Activated CD8-positive, alpha-beta T cell treated with anti-CD3 and anti-CD28 coated beads, Interleukin-2, amount 10 ng/mL, durations not matched to agents 7 days and 5 days (primary cell): Measurements from ENCODE around the gene IFNL1. TPM values are rescaled to one million over a fixed set of nuclear protein-coding genes. Genes with fewer than 3 reads are reported as not detected.

ENCODE experiments used
- ATAC-seq: fragments of 150-1000 bp; cut with Tn5 transposase; one replicate; pipeline ENCODE4 v1.10.0; 2021; ENCODE audit warnings: moderate library complexity
- CTCF ChIA-PET: fragments of 350-600 bp; sonication (Branson Sonifier 250); formaldehyde crosslinking; loops from one replicate; lab custom pipeline; 2021; ENCODE audit warnings: antibody characterized with exemption; lab: Charles Lee
- POLR2A ChIA-PET: fragments of 350-600 bp; sonication (Branson Sonifier 250); formaldehyde crosslinking; loops from one replicate; lab custom pipeline; 2021; ENCODE audit warnings: antibody characterized with exemption; lab: Charles Lee
- DNase-seq: peaks from one replicate; pipeline ENCODE4 v3.0.0-alpha.2; 2020
- H3K27ac Mint-ChIP-seq: one replicate; pipeline ENCODE4 v1.8.0; 2021; ENCODE audit warnings: mild to moderate bottlenecking, mixed read lengths
- H3K27me3 Mint-ChIP-seq: one replicate; pipeline ENCODE4 v1.8.0; 2021; ENCODE audit warnings: low read depth, mixed read lengths
- H3K36me3 Mint-ChIP-seq: one replicate; pipeline ENCODE4 v1.8.0; 2021; ENCODE audit warnings: low read depth, mixed read lengths
- H3K4me1 Mint-ChIP-seq: one replicate; pipeline ENCODE4 v1.8.0; 2021; ENCODE audit warnings: low read depth, mixed read lengths
- H3K4me3 Mint-ChIP-seq: one replicate; pipeline ENCODE4 v1.8.0; 2021; ENCODE audit warnings: mild to moderate bottlenecking, mixed read lengths
- H3K9me3 Mint-ChIP-seq: one replicate; pipeline ENCODE4 v1.8.0; 2022; ENCODE audit warnings: mixed read lengths; ENCODE audit not compliant: insufficient read depth
- total RNA-seq, 2 experiments: library from RNA; stranded (reverse); gene quantifications; one replicate each; pipeline ENCODE4 v1.2.3, GENCODE V29; 2021

IFNL1 gene
- total RNA-seq, 2 experiments from 2014 or later = 0.29 TPM; not detected in 1

DNA sequence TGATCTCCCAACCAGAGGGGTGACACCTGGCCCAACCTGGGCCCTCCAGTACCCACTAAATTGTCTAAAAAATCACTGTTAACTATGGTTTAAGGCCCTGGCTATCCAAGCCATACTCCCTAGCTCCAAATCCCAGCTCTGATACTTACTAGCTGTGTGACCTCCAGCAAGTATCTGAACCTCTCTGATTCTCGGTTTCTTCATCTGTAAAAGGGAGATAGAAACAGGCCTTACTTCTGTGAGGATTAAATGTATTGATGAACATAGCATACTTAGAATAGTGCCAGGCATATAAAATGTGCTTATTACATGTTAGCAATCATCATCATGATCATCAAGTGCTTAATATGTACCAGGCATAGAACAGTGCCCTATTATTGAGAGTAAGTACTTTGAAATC is 19.7 kb downstream of the IFNL1 start:
- H3K36me3 Mint-ChIP-seq = peaks cover 27% of the 10 kb centered on the region
- DNase-seq (no peak), ATAC-seq (no peak)
- H3K27me3 Mint-ChIP-seq = no peaks in the 10 kb centered on the region
- peaks cover 17% of the 10 kb centered on the region for H3K4me1 Mint-ChIP-seq
- no peaks in the 10 kb centered on the region for H3K9me3 Mint-ChIP-seq
- no peak overlapping the region for H3K4me3 Mint-ChIP-seq
- ChIA-PET POLR2A (no interaction called here), CTCF (no interaction called here)
- H3K27ac Mint-ChIP-seq = no peak overlapping the region

DNA sequence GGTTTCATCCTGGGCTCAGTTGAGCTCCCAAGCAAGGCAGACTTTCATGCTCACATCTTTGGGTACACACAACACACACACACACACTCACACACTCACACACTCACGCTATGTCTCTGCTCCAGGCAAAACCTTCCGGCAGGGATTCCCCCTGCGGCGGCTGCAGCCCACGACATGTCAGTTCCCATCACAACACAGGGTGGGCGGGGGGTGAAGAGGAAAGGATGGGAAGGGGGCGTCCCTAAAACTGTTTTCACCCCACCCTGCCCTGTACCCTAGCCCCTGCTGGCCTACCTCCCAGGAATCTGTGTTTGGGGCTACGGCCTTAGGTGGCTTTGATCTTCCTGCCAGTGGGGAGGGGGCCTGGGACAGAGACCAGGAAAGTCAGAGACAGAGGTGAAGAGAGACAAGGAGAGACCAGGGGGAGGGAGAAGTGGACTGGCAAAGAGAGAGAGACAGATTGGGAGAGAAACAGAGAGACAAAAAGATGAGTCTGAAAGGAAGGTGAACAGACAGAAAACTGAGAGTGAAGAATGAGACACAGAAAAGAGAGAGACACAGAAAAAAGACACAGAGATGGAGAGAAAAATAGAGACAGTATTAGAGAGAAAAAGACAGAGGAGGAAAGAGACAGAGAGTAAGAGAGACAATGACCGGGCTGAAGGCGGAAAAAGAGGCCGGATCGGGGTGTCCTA is 20.6 kb downstream of the IFNL1 start:
- no peak overlapping the region for H3K27ac Mint-ChIP-seq
- no peak overlapping the region for H3K4me3 Mint-ChIP-seq
- H3K27me3 Mint-ChIP-seq = peaks cover 8% of the 10 kb centered on the region
- peaks cover 23% of the 10 kb centered on the region for H3K4me1 Mint-ChIP-seq
- CTCF ChIA-PET = no interaction called here
- no peaks in the 10 kb centered on the region for H3K9me3 Mint-ChIP-seq
- peaks cover 23% of the 10 kb centered on the region for H3K36me3 Mint-ChIP-seq
- ATAC-seq = no peak
- POLR2A ChIA-PET = no interaction called here
- no peak for DNase-seq

DNA sequence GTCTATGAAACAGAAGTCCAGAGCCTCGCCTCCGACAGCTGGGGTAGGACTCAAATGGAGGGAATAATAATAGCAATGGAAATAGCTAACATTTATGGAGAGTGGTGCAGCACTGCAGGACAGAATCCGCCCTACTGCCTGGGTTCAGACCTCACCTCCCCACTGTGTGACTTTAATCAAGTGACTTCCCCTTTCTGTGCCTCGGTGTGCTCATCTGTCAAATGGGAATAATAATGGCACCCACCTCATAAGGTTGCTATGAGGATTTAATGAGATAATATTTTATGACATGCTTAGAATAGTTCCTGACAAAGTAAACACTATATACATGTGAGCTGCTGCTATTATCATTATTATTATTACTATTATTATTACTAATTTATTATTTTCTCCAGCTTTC is 21.3 kb downstream of the IFNL1 start:
- Mint-ChIP-seq H3K9me3 (no peaks in the 10 kb centered on the region), H3K4me3 (no peak overlapping the region), H3K27me3 (peaks cover 9% of the 10 kb centered on the region), H3K36me3 (peaks cover 22% of the 10 kb centered on the region), H3K27ac (no peak overlapping the region), H3K4me1 (peaks cover 20% of the 10 kb centered on the region)
- no peak for ATAC-seq
- no peak for DNase-seq
- POLR2A ChIA-PET = no interaction called here
- CTCF ChIA-PET = no interaction called here

DNA sequence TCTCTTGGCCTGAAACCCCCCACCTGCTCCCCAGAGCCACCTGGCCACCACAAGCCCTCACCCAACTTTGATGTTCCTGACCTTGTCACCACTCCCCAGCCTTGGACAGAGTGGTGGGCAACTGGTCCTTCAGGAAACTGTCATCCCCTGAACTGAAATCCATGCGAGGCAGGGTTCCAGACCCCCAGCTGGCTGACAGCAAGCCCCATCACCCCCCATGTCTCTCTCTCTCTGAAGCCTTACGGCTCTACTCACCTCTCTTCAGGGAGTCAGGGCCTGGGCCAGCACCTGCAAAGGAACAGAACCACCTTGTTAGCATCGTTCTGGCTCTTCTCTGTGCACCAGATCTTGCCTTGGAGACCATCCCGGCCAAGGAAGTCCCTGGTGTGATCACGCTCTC is 21.9 kb downstream of the IFNL1 start:
- POLR2A ChIA-PET = no interaction called here
- Mint-ChIP-seq H3K9me3 (no peaks in the 10 kb centered on the region), H3K4me1 (peaks cover 25% of the 10 kb centered on the region), H3K27ac (no peak overlapping the region), H3K36me3 (peaks cover 22% of the 10 kb centered on the region), H3K27me3 (peaks cover 9% of the 10 kb centered on the region), H3K4me3 (no peak overlapping the region)
- DNase-seq (no peak), ATAC-seq (no peak)
- CTCF ChIA-PET = no interaction called here

DNA sequence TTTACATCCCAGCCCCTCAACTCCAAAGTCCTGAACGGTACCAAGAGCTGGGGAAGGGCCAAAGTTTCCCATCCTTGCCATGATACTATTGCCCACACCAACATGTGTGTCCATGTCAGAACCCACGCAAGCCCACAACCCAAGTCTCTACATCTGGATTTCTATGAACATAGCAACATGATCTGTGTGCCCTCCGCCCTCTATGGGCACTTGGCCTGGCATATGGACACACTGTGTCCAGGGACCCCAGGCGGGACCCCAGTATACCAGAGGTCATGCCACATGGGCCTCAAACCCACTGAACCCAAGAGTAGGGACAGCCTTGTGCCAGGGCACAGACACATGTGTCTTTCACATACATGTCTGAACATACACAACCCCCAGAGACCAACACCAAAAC is 22.5 kb downstream of the IFNL1 start:
- Mint-ChIP-seq H3K9me3 (no peaks in the 10 kb centered on the region), H3K36me3 (peaks cover 18% of the 10 kb centered on the region), H3K4me3 (no peak overlapping the region), H3K4me1 (peaks cover 27% of the 10 kb centered on the region), H3K27me3 (peaks cover 9% of the 10 kb centered on the region), H3K27ac (no peak overlapping the region)
- CTCF ChIA-PET = no interaction called here
- no peak for DNase-seq
- POLR2A ChIA-PET = no interaction called here
- ATAC-seq = no peak

DNA sequence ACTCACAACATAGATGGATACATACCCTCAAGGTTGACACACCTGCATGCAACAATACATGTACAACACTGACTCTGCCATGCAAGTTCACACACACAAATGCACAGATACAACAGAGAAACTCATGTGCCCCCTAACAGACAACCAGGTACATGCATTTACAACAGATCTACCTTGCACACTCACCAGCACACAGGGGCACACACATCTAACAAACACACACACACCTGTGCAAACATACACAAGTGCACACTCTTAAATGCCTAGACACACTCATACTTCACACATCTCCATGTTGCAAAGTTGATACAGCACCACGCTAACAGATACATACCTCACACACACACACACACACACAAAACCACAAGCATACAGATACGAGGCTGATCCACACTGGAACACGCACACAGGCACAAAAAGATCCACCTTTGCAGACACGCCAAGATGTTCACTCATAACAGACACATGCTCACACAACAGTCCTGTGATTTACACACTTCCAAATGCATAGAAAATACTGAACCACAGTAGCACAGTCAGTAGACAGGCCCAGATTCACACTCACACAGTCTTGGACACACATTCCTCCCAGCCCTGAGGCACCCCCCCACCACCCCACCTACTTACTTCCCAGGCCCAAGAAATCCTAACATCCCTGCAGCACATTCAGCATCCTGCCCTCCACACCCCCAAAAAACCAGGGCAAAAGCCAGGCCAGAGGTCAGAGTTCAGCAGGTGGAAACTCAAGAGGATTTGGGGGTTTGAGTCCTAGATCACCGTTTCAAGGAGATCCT is 23.1 kb downstream of the IFNL1 start:
- Mint-ChIP-seq H3K9me3 (no peaks in the 10 kb centered on the region), H3K27ac (peak overlapping the region; percentile 20), H3K4me1 (peaks cover 27% of the 10 kb centered on the region), H3K36me3 (peaks cover 16% of the 10 kb centered on the region), H3K27me3 (peaks cover 9% of the 10 kb centered on the region), H3K4me3 (peak overlapping the region; percentile 75)
- DNase-seq (no peak), ATAC-seq (no peak)
- ChIA-PET POLR2A (no interaction called here), CTCF (no interaction called here)

DNA sequence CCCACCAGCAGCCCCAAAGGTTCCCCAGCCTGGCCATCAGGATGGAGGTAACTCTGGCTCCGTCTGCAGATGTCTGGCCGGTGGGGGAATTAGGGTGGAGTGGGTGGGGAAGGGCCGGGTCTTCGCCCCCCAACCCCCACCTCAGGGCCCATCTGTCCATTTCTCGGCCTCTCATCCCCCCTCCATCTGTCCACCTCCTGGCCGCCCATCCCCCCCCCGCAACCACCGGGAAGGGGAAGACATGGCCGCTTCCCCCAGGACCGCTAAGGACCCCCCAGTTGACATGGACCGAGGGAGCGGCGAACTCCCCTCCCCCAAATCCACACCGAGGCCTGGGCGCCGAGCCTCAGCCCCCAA is 23.7 kb downstream of the IFNL1 start:
- POLR2A ChIA-PET = no interaction called here
- H3K4me1 Mint-ChIP-seq = peaks cover 27% of the 10 kb centered on the region
- no peaks in the 10 kb centered on the region for H3K9me3 Mint-ChIP-seq
- H3K36me3 Mint-ChIP-seq = peaks cover 16% of the 10 kb centered on the region
- DNase-seq (no peak), ATAC-seq (no peak)
- peak overlapping the region; percentile 45 for H3K27ac Mint-ChIP-seq
- CTCF ChIA-PET = no interaction called here
- peak overlapping the region; percentile 75 for H3K4me3 Mint-ChIP-seq
- peaks cover 9% of the 10 kb centered on the region for H3K27me3 Mint-ChIP-seq

DNA sequence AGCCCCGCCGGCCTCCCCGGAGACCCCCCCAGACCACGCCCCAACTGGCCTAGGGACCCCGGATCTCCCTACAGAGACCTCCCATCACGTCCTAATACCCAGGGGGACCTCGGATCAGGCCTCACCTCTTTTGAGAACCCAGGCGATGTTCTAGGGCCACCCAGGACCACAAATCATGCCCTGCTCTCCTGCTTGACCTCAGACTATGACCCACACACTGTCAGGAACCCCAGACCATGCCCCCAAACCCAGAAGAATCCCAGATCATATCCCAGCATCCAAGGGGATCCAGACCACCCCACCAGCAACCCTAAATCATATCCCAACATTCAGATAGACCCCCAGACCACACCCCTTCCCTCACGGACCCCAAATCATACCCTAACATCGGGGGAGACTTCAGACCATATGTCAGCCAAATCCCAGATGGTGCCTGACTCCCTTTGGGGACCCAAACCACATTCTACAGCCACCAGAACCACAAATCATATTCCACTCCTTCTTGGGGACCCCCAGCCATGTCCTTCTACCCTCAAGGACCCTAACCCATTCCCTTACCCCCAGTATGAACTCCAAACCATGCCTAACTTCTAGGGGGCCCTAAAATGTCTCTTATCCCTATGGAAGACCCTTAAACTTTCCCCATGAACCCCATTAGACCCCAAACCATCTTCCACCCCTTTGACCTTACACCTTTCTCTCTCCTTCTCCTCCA is 25.1 kb downstream of the IFNL1 start:
- DNase-seq (no peak), ATAC-seq (peak; percentile 28)
- peaks cover 13% of the 10 kb centered on the region for H3K36me3 Mint-ChIP-seq
- H3K4me1 Mint-ChIP-seq = peaks cover 27% of the 10 kb centered on the region
- H3K27ac Mint-ChIP-seq = peak overlapping the region; percentile 69
- H3K9me3 Mint-ChIP-seq = no peaks in the 10 kb centered on the region
- ChIA-PET POLR2A (interaction anchor here (0.6 kb wide), 1 partner anchor 114 kb away, joined by 3 read pairs; no protein-coding TSS in a partner anchor), CTCF (no interaction called here)
- H3K27me3 Mint-ChIP-seq = peaks cover 9% of the 10 kb centered on the region
- H3K4me3 Mint-ChIP-seq = peak overlapping the region; percentile 72

- DNase-seq (no peak), ATAC-seq (no peak)
- H3K4me1 Mint-ChIP-seq = peaks cover 28% of the 10 kb centered on the region
- no peaks in the 10 kb centered on the region for H3K9me3 Mint-ChIP-seq
- H3K4me3 Mint-ChIP-seq = peak overlapping the region; percentile 72
- peak overlapping the region; percentile 69 for H3K27ac Mint-ChIP-seq
- H3K36me3 Mint-ChIP-seq = peaks cover 12% of the 10 kb centered on the region
- CTCF ChIA-PET = interaction anchor here (1.6 kb wide), 1 partner anchor 26 kb away, joined by 3 read pairs; the partner anchor contains the start of gene IFNL1
- POLR2A ChIA-PET = interaction anchor here (0.6 to 2.0 kb wide), 2 partner anchors 14 to 114 kb away, joined by 3 to 9 read pairs; partner anchors contain the start of gene GMFG
- peaks cover 9% of the 10 kb centered on the region for H3K27me3 Mint-ChIP-seq
Observed at GRCh38 chr19:39321832-39322176, 25.6 kb downstream of the IFNL1 start.

DNA sequence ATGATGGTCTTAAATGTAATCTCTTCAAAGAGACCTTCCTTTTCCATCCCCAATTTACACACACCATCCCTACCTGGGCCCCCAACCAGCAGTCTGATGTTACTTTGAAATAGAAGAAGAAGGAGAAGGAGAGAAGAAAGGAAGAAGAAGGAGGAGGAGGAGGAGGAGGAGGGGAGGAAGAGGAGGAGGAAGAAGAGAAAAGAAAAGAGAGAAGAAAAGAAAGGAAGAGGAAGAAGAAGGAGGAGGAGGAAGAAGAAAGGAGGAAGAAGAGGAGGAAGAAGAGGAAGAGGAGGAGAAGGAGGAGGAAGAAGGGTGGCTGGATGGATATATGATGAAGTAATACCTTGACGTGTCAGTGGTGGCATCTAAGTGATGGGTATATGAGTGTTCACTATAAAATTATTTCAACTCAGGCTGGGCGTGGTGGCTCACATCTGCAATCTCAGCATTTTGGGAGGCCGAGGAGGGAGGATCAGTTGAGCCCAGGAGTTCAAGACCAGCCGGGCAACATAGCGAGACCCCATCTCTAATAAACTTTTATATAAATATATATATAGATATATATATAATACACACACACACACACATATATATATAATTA is 28.1 kb downstream of the IFNL1 start:
- H3K36me3 Mint-ChIP-seq = peaks cover 31% of the 10 kb centered on the region
- no peaks in the 10 kb centered on the region for H3K9me3 Mint-ChIP-seq
- ATAC-seq (no peak), DNase-seq (no peak)
- H3K27me3 Mint-ChIP-seq = peaks cover 9% of the 10 kb centered on the region
- POLR2A ChIA-PET = interaction anchor here (1.2 kb wide), 1 partner anchor 69 kb away, joined by 3 read pairs; no protein-coding TSS in a partner anchor
- no peak overlapping the region for H3K4me3 Mint-ChIP-seq
- peaks cover 39% of the 10 kb centered on the region for H3K4me1 Mint-ChIP-seq
- CTCF ChIA-PET = interaction anchor here (1.0 kb wide), 1 partner anchor 202 kb away, joined by 5 read pairs; no protein-coding TSS in a partner anchor
- H3K27ac Mint-ChIP-seq = no peak overlapping the region

DNA sequence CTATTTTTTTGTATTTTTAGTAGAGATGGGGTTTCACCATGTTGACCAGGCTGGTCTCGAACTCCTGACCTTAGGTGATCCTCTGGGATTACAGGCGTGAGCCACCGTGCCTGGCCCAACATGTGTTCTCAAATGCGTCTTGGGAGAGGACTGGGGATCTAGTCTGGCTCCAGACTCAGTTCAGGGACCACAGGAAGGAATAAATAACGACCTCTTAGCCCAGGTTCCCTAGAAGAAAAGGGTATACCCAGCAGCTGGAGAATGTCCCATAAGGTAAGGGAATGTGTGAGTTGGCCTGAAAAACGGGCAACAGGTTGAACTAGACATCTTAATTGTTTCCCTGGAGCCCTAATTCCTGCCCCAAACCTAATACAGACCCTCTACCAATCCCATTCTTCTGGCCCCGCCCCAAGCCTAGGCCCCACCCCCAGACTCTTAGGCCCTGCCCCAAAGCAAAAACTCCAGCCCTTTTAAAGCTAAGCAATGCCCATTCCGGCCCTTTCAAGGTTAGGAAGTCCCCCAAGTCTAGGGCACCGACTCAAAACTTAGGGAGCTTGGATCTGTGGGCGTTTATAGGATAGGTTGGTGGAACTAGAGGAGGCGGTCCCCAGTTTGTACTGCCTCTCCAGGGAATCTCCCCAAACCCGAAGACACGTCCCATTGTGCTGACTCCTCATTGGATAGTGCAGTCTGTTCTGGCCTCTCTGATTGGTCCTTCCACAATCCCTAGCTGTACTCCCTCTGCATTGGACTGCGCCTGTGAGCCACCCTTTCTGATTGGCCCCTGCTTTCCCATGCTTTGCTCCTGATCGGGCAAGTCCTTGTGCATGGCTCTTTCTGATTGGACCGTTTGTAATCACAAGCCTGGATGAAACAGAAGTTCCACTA is 29.8 kb downstream of the IFNL1 start:
- ATAC-seq (no peak), DNase-seq (no peak)
- Mint-ChIP-seq H3K27me3 (peaks cover 8% of the 10 kb centered on the region), H3K4me1 (peaks cover 41% of the 10 kb centered on the region), H3K4me3 (no peak overlapping the region), H3K9me3 (no peaks in the 10 kb centered on the region), H3K36me3 (peaks cover 38% of the 10 kb centered on the region), H3K27ac (peak overlapping the region; percentile 25)
- ChIA-PET CTCF (interaction anchor here (1.5 to 2.6 kb wide), 2 partner anchors 16 to 88 kb away, joined by 5 to 7 read pairs; partner anchors contain the start of gene SAMD4B), POLR2A (no interaction called here)
